ENCODE results near the gene ALDH1B1.

DNA sequence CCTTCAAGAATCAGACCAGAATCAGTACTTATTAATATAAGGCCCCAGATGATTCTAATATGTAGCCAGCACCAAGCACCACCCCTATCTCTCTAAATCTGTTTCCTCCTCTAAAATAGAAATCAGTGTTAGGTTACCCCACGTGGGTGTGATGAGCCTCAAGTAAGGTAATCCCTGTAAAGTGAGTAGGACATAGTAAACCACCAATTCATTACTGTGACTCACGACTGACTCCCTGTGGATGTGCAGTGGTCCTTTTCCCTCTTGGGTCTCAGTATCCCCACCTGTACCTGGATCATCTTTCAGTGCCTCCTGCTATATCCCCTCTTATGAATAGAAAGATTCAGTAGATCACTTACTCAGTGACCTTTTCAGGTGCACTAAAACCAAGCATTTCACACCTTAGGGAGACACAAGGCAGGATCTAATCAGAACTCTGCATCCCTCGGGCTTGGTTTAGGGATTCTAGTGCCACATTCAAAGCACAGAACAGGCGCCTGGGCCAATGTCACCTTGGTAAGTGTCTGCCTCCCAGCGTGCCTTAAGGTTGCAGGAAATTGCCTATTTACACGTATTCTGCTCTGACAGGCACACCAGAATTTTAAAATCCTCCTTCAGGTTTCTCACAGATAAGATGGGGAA is 12.2 kb upstream of the ALDH1B1 start:
- TF ChIP-seq, protein P1, sequence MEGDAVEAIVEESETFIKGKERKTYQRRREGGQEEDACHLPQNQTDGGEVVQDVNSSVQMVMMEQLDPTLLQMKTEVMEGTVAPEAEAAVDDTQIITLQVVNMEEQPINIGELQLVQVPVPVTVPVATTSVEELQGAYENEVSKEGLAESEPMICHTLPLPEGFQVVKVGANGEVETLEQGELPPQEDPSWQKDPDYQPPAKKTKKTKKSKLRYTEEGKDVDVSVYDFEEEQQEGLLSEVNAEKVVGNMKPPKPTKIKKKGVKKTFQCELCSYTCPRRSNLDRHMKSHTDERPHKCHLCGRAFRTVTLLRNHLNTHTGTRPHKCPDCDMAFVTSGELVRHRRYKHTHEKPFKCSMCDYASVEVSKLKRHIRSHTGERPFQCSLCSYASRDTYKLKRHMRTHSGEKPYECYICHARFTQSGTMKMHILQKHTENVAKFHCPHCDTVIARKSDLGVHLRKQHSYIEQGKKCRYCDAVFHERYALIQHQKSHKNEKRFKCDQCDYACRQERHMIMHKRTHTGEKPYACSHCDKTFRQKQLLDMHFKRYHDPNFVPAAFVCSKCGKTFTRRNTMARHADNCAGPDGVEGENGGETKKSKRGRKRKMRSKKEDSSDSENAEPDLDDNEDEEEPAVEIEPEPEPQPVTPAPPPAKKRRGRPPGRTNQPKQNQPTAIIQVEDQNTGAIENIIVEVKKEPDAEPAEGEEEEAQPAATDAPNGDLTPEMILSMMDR (IDR thresholded peaks at IDR 0.05), result no peak
- no peak for TF ChIP-seq POLR2A (IDR thresholded peaks at IDR 0.05)

All from upper lobe of left lung (tissue), 4 donors.